Right renal cortex interstitium (tissue), 3 donors: Measurements from ENCODE around the gene CD300C. TPM values are rescaled to one million over a fixed set of nuclear protein-coding genes. Genes with fewer than 3 reads are reported as not detected.
"Not testable (repeated sequence)": the region's sequence is repeated elsewhere in the genome, so short reads cannot be mapped to it uniquely, and the experiment has no call there.

Experiments used
- DNase-seq, 3 donors: peaks; one replicate each; pipeline ENCODE4 v3.0.0-alpha.2; 2013; ENCODE audit warnings: low read depth in 3 of 3, low spot score in 2 of 3
- polyA plus RNA-seq, 3 donors: library from polyadenylated mRNA; unstranded; fragments of 120-200 nt; gene quantifications; one replicate each; pipeline ENCODE4 v1.2.1, GENCODE V29; 2013; ENCODE audit not compliant: insufficient read length in 3 of 3

Gene CD300C
- polyA plus RNA-seq, 3 donors, result 0.35 to 0.71 (median 0.40) TPM

- no peak for DNase-seq
Observed at GRCh38 chr17:74516561-74517328, 29.2 kb downstream of the CD300C start.

GRCh38 chr17:74515941-74516340, 30.0 kb downstream of the CD300C start:
- no peak for DNase-seq

- no peak for DNase-seq
Observed at GRCh38 chr17:74514632-74515334, 31.1 kb downstream of the CD300C start.

GRCh38 chr17:74513987-74514631, 31.8 kb downstream of the CD300C start:
- peak in 1 of 3 donors; percentile 40 for DNase-seq

- DNase-seq, result no peak
Observed at GRCh38 chr17:74512624-74513091, 33.3 kb downstream of the CD300C start.

- DNase-seq, result no peak
Observed at GRCh38 chr17:74512036-74512435, 33.9 kb downstream of the CD300C start.

GRCh38 chr17:74508156-74508555, 37.8 kb downstream of the CD300C start:
- DNase-seq, result no peak

GRCh38 chr17:74503949-74504348, 42.0 kb downstream of the CD300C start:
- DNase-seq, result not testable (repeated sequence)

GRCh38 chr17:74502861-74503260, 43.1 kb downstream of the CD300C start:
- DNase-seq, result no peak

GRCh38 chr17:74499992-74500391, 45.9 kb downstream of the CD300C start:
- DNase-seq, result no peak

GRCh38 chr17:74497471-74497870, 48.4 kb downstream of the CD300C start:
- DNase-seq, result no peak

- peak; percentile 40 to 63 (median 49) for DNase-seq
Observed at GRCh38 chr17:74493331-74493833, 52.5 kb downstream of the CD300C start.

GRCh38 chr17:74491626-74492025, 54.3 kb downstream of the CD300C start:
- DNase-seq, result no peak

Other genes with a start within 250 kb of the CD300C start
- under 1 TPM; 0.37 to 0.54 (median 0.44) TPM for gene KIF19, start 219.9 kb downstream of the CD300C start, polyA plus RNA-seq
- gene BTBD17, start 184.2 kb downstream of the CD300C start, polyA plus RNA-seq, result under 1 TPM; 0.11 to 0.21 (median 0.17) TPM
- gene GPR142, start 178.6 kb downstream of the CD300C start, polyA plus RNA-seq, result under 1 TPM in 1 of 3 donors, not detected in 2; 0.18 TPM
- 100 to 1,000 TPM in 2 of 3 donors, 10 to 100 TPM in 1; 92.3 to 121 (median 112) TPM for gene GPRC5C, start 114.0 kb downstream of the CD300C start, polyA plus RNA-seq
- 1 to 10 TPM in 2 of 3 donors, under 1 TPM in 1; 0.87 to 1.3 (median 1.1) TPM for gene CD300A, start 79.5 kb downstream of the CD300C start, polyA plus RNA-seq
- gene CD300LB, start 14.6 kb downstream of the CD300C start, polyA plus RNA-seq, result under 1 TPM; 0.11 to 0.25 (median 0.23) TPM
- under 1 TPM in 1 of 3 donors, not detected in 2; 0.57 TPM for gene CD300H, start 21.4 kb upstream of the CD300C start, polyA plus RNA-seq
- not detected for gene CD300LD, start 46.2 kb upstream of the CD300C start, polyA plus RNA-seq
- under 1 TPM; 0.10 to 0.29 (median 0.11) TPM for gene CD300E, start 77.6 kb upstream of the CD300C start, polyA plus RNA-seq
- under 1 TPM; 0.32 to 0.57 (median 0.37) TPM for gene CD300LF, start 166.8 kb upstream of the CD300C start, polyA plus RNA-seq
- 1 to 10 TPM; 4.8 to 5.7 (median 5.6) TPM for gene RAB37, start 191.1 kb upstream of the CD300C start, polyA plus RNA-seq
- 100 to 1,000 TPM; 148 to 190 (median 161) TPM for gene NHERF1, start 202.5 kb upstream of the CD300C start, polyA plus RNA-seq
- 10 to 100 TPM; 39.3 to 41.1 (median 39.9) TPM for gene NAT9, start 230.2 kb upstream of the CD300C start, polyA plus RNA-seq